Spleen (tissue), 7 donors: ENCODE measurements around the gene DPP7.
A peak's percentile ranks its signal among the peaks of the same experiment; 100 is the strongest.

Experiments
- CTCF ChIP-seq, 11 experiments: fragments of 200-600 bp in 7 of 11; fragments of 450-650 bp in 4 of 11; sonication (generic) in 4 of 11; IDR thresholded peaks in 8 of 11; conservative IDR thresholded peaks in 3 of 11; 1 replicate in 7 of 11; 2 replicates in 4 of 11; pipeline versions ENCODE4 v1.4.0 to v1.8.0; 2016 to 2021; ENCODE audit warnings: antibody characterized with exemption in 11 of 11, inconsistent platforms in 4 of 11, mild to moderate bottlenecking in 1 of 11
- POLR2AphosphoS5 ChIP-seq, 3 donors: sonication (generic); formaldehyde crosslinking; IDR thresholded peaks; one replicate each; pipeline ENCODE4 v1.5.1; 2017; ENCODE audit warnings: antibody characterized with exemption in 3 of 3
- donor health status: DM: no; HTN: no; CAD: no; lungs with moderate emphysema.
- donor health status: DM: no; HTN: no; CAD: no.
- donor health status: DM: no; HTN: no; CAD: no.

GRCh38 chr9:137110911-137111787 is 3.4 kb downstream of the DPP7 start:
- TF ChIP-seq CTCF (IDR thresholded peaks at IDR 0.05 in 8 of 11, conservative IDR thresholded peaks at IDR 0.05 in 3 of 11) = no peak
- peak in 1 of 3 donors; percentile 0 for TF ChIP-seq POLR2AphosphoS5 (IDR thresholded peaks at IDR 0.05)
